ENCODE measurements around the gene CRYAB.

DNA sequence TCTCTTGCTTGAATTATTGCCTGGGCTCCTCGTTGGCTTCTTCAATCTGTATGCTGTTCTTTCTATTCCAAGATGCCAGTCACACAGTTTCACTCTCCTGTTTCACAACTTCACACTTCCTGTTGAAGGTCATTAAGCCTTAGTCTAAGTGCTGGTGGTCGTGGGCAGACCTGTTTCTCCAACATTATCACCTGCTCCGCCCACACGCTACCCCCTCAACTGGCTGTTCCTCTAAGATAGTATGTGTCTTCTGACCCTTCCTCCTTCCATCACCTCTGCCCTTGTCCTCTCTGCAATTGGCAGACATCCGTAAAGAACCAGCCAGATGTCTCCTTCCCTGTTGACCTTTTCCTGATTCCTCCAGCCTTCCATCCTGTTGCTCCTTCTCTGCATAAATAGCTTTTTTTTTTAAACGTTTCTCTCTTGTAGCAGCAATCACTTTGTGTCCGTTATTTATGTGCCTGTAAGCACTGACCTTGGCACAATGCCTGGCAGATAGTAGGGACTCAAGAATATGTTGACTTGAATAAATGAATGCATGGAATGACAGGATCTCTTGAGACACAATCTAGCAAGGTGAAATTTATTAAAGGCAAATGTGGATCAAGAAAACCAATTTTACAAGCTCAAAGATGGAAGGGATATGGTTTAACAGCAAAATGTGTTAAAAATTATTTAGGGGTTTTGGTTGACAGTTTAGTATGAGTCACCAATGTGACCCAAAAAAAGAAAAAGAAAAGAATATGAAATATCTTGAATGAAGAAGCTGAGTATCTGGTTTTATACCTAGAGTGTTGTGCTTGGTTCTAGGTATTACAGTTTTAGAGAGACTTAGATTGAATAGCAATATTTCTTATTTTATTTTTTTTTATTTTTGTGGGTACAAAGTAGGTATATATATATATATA, 38.2 kb upstream of the CRYAB start:
- TF ChIP-seq, protein P1, sequence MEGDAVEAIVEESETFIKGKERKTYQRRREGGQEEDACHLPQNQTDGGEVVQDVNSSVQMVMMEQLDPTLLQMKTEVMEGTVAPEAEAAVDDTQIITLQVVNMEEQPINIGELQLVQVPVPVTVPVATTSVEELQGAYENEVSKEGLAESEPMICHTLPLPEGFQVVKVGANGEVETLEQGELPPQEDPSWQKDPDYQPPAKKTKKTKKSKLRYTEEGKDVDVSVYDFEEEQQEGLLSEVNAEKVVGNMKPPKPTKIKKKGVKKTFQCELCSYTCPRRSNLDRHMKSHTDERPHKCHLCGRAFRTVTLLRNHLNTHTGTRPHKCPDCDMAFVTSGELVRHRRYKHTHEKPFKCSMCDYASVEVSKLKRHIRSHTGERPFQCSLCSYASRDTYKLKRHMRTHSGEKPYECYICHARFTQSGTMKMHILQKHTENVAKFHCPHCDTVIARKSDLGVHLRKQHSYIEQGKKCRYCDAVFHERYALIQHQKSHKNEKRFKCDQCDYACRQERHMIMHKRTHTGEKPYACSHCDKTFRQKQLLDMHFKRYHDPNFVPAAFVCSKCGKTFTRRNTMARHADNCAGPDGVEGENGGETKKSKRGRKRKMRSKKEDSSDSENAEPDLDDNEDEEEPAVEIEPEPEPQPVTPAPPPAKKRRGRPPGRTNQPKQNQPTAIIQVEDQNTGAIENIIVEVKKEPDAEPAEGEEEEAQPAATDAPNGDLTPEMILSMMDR (conservative IDR thresholded peaks at IDR 0.05; ENCODE audit: low read depth, low read length) = no peak
- no peak for TF ChIP-seq EZH2phosphoT487 (IDR thresholded peaks at IDR 0.05; ENCODE audit: borderline replicate concordance, low read length)
- TF ChIP-seq EZH2 (IDR thresholded peaks at IDR 0.05; ENCODE audit: low read length, unreplicated experiment) = no peak

Data from PC-3 (cell line).